H1 (cell line): ENCODE measurements around the gene CXCL10. TPM values are rescaled to one million over a fixed set of nuclear protein-coding genes. Genes with fewer than 3 reads are reported as not detected.

Experiments used
- CTCF ChIA-PET: fragments of 300-600 bp; sonication (Branson Sonifier 250); formaldehyde crosslinking; loops from one replicate; lab custom pipeline; 2021; ENCODE audit not compliant: partially characterized antibody; lab: Charles Lee
- POLR2A ChIA-PET: fragments of 300-600 bp; sonication (Branson Sonifier 250); formaldehyde crosslinking; loops from one replicate; lab custom pipeline; 2021; ENCODE audit warnings: inconsistent platforms; ENCODE audit not compliant: partially characterized antibody; lab: Charles Lee
- DNase-seq, 2 experiments: peaks; one replicate each; pipeline versions ENCODE4 v3.0.0 to v3.0.0-alpha.2; 2010 to 2022; ENCODE audit warnings: low spot score in 2 of 2, low read depth in 1 of 2, mixed read lengths in 1 of 2
- FAIRE-seq: peaks from 2 replicates; lab custom pipeline; 2011; peaks lifted over from hg19 to GRCh38; lab: Jason Lieb, UNC
- H2AFZ ChIP-seq: 2 replicates; pipeline ENCODE4 v1.8.1; 2012; ENCODE audit warnings: low read length, inconsistent platforms
- H2AK5ac ChIP-seq: 2 replicates; pipeline ENCODE4 v1.6.1; 2013; ENCODE audit warnings: low read depth, low read length
- H2BK120ac ChIP-seq: replicated peaks from 2 replicates; pipeline ENCODE3; 2013; ENCODE audit warnings: low read depth, low read length, inconsistent platforms
- H2BK12ac ChIP-seq: 2 replicates; pipeline ENCODE4 v1.6.1; 2013; ENCODE audit warnings: low read depth, low read length
- H2BK15ac ChIP-seq: 2 replicates; pipeline ENCODE4 v1.6.1; 2013; ENCODE audit warnings: low read length
- H2BK20ac ChIP-seq: 2 replicates; pipeline ENCODE4 v1.6.1; 2013; ENCODE audit warnings: low read length
- H2BK5ac ChIP-seq: 2 replicates; pipeline ENCODE4 v1.6.1; 2013; ENCODE audit warnings: low read depth, low read length
- H3K14ac ChIP-seq: 2 replicates; pipeline ENCODE4 v1.6.1; 2013; ENCODE audit warnings: inconsistent platforms; ENCODE audit not compliant: insufficient read length
- H3K18ac ChIP-seq: 2 replicates; pipeline ENCODE4 v1.6.1; 2013; ENCODE audit warnings: low read length; ENCODE audit errors: extremely low read depth
- H3K23ac ChIP-seq: 2 replicates; pipeline ENCODE4 v1.6.1; 2013; ENCODE audit warnings: inconsistent platforms; ENCODE audit not compliant: insufficient read length
- H3K23me2 ChIP-seq: 2 replicates; pipeline ENCODE4 v1.6.1; 2013; ENCODE audit warnings: low read depth, low read length
- H3K27ac ChIP-seq: 2 replicates; pipeline ENCODE4 v1.6.1; 2011; ENCODE audit warnings: low read depth, low read length, inconsistent platforms
- H3K27me3 ChIP-seq, 4 experiments: replicated peaks in 1 of 4; 1 replicate in 1 of 4; 2 replicates in 3 of 4; pipeline versions ENCODE4 v1.6.1 to v1.8.1; 2011 to 2013; ENCODE audit warnings: low read length in 3 of 4, mild to moderate bottlenecking in 3 of 4, inconsistent platforms in 2 of 4, mixed read lengths in 2 of 4, moderate library complexity in 1 of 4; ENCODE audit not compliant: control insufficient read depth in 3 of 4, insufficient read depth in 3 of 4; ENCODE audit errors: extremely low read depth in 1 of 4
- H3K36me3 ChIP-seq, 4 experiments: 2 replicates each; pipeline versions ENCODE4 v1.6.1 to v1.8.1; 2011 to 2013; ENCODE audit warnings: mild to moderate bottlenecking in 4 of 4, low read length in 3 of 4, moderate library complexity in 2 of 4, control low read depth in 1 of 4, inconsistent platforms in 1 of 4; ENCODE audit not compliant: insufficient read depth in 4 of 4, control insufficient read depth in 2 of 4
- H3K4ac ChIP-seq: replicated peaks from 2 replicates; pipeline ENCODE3; 2013; ENCODE audit warnings: low read length, low read depth, mixed read lengths, inconsistent platforms; ENCODE audit not compliant: insufficient read length
- H3K4me1 ChIP-seq, 4 experiments: replicated peaks in 1 of 4; 1 replicate in 1 of 4; 2 replicates in 3 of 4; pipeline versions ENCODE4 v1.6.1 to v1.8.1; 2011 to 2013; ENCODE audit warnings: low read length in 3 of 4, inconsistent platforms in 2 of 4, mixed read lengths in 1 of 4; ENCODE audit not compliant: insufficient read depth in 4 of 4, control insufficient read depth in 3 of 4
- H3K4me2 ChIP-seq, 2 experiments: 2 replicates each; pipeline versions ENCODE4 v1.6.1 to v1.8.1; 2011 to 2013; ENCODE audit warnings: low read depth in 2 of 2, low read length in 2 of 2, control low read depth in 1 of 2, inconsistent platforms in 1 of 2, mild to moderate bottlenecking in 1 of 2; ENCODE audit not compliant: insufficient read depth in 1 of 2
- H3K4me3 ChIP-seq, 4 experiments: fragments of 200-600, 300-600 bp in 1 of 4; sonication (generic), shearing (Covaris generic), sonication (Bioruptor Twin) in 1 of 4; 2 replicates each; pipeline versions ENCODE4 v1.5.1 to v1.8.1; 2011 to 2016; ENCODE audit warnings: low read length in 4 of 4, low read depth in 3 of 4, control low read depth in 2 of 4, inconsistent platforms in 2 of 4, mild to moderate bottlenecking in 2 of 4, mixed read lengths in 1 of 4, moderate library complexity in 1 of 4; ENCODE audit not compliant: insufficient read depth in 2 of 4; ENCODE audit errors: extremely low read depth in 1 of 4
- H3K56ac ChIP-seq: replicated peaks from 2 replicates; pipeline ENCODE3; 2013; ENCODE audit warnings: low read depth, mild to moderate bottlenecking, mixed read lengths, low read length, inconsistent platforms; ENCODE audit not compliant: insufficient read length
- H3K79me1 ChIP-seq: 2 replicates; pipeline ENCODE4 v1.6.1; 2013; ENCODE audit warnings: low read depth, low read length, control low read depth
- H3K79me2 ChIP-seq, 2 experiments: 2 replicates each; pipeline versions ENCODE4 v1.6.1 to v1.8.1; 2012 to 2013; ENCODE audit warnings: low read length in 2 of 2, mild to moderate bottlenecking in 2 of 2, inconsistent platforms in 1 of 2; ENCODE audit not compliant: insufficient read depth in 2 of 2, control insufficient read depth in 1 of 2
- H3K9ac ChIP-seq, 4 experiments: replicated peaks in 1 of 4; 1 replicate in 1 of 4; 2 replicates in 3 of 4; pipeline versions ENCODE4 v1.6.1 to v1.8.1; 2011 to 2013; ENCODE audit warnings: low read depth in 3 of 4, low read length in 3 of 4, control low read depth in 2 of 4, mild to moderate bottlenecking in 2 of 4, moderate library complexity in 2 of 4, inconsistent platforms in 1 of 4; ENCODE audit errors: extremely low read depth in 1 of 4
- H3K9me3 ChIP-seq, 2 experiments: 2 replicates each; pipeline versions ENCODE4 v1.6.1 to v1.8.1; 2012 to 2013; ENCODE audit warnings: mild to moderate bottlenecking in 2 of 2, moderate library complexity in 2 of 2, control low read depth in 1 of 2, inconsistent platforms in 1 of 2, low read depth in 1 of 2, low read length in 1 of 2, mixed read lengths in 1 of 2; ENCODE audit not compliant: insufficient read depth in 2 of 2
- H4K20me1 ChIP-seq, 2 experiments: replicated peaks in 1 of 2; 2 replicates each; pipeline versions ENCODE3 to v1.8.1; 2011 to 2013; ENCODE audit warnings: inconsistent platforms in 2 of 2, low read length in 2 of 2, mild to moderate bottlenecking in 1 of 2; ENCODE audit not compliant: insufficient read depth in 2 of 2, control insufficient read depth in 1 of 2
- H4K5ac ChIP-seq: 2 replicates; pipeline ENCODE4 v1.6.1; 2013; ENCODE audit warnings: low read length, low read depth, mixed read lengths, inconsistent platforms; ENCODE audit not compliant: insufficient read length
- H4K8ac ChIP-seq: 2 replicates; pipeline ENCODE4 v1.8.0; 2013; ENCODE audit warnings: mild to moderate bottlenecking, moderate library complexity, low read length, inconsistent platforms; ENCODE audit not compliant: insufficient read depth; ENCODE audit errors: extremely low read depth
- H4K91ac ChIP-seq: replicated peaks from 2 replicates; pipeline ENCODE3; 2013; ENCODE audit warnings: low read length, mixed read lengths, inconsistent platforms; ENCODE audit not compliant: insufficient read length
- CEBPB ChIP-seq: IDR thresholded peaks from 2 replicates; pipeline ENCODE4 v1.6.1; 2012; ENCODE audit warnings: low read depth, low read length
- POLR2AphosphoS5 ChIP-seq: IDR thresholded peaks from 2 replicates; pipeline ENCODE4 v1.6.1; 2011; ENCODE audit warnings: low read depth, low read length
- WGBS, 2 experiments: shearing (Covaris generic) in 1 of 2; methylation state at CpG; one replicate each; pipeline versions ENCODE4 v1.1.6 to v1.1.7; 2013 to 2015; ENCODE audit warnings: low lambda C conversion rate in 2 of 2, mixed read lengths in 2 of 2, inconsistent platforms in 1 of 2, low coverage in 1 of 2, missing lambda C conversion rate in 1 of 2; ENCODE audit not compliant: insufficient replicate concordance in 2 of 2, insufficient coverage in 1 of 2, insufficient read length in 1 of 2; ENCODE audit errors: extremely low coverage in 1 of 2, missing lambda C conversion rate in 1 of 2; 5-methylcytosine and 5-hydroxymethylcytosine counted together
- polyA plus RNA-seq, 7 experiments: library from polyadenylated mRNA; depleted of rRNA in 3 of 7; stranded (reverse) in 5 of 7; unstranded in 2 of 7; fragments of >200 nt in 5 of 7; fragments of 200-250 nt in 2 of 7; gene quantifications; 1 replicate in 5 of 7; 2 replicates in 1 of 7; 4 replicates in 1 of 7; pipeline versions ENCODE4 v1.2.1 to v1.2.3, GENCODE V29; 2011 to 2013; ENCODE audit warnings: missing spikeins in 2 of 7, mixed read lengths in 2 of 7
- total RNA-seq: library from RNA; stranded (reverse); fragmentation: NEBNext Ultra II Directional; extraction: Animal tissue kit (Norgen Biotek cat#: 25700); gene quantifications from 2 replicates; pipeline ENCODE4 v1.2.1, GENCODE V29; 2021

Gene CXCL10
- total and polyA plus RNA-seq, 2 of the 8 experiments (the other 6 are each of a cell fraction or from before 2014, with no cell fraction given), result not detected

DNA sequence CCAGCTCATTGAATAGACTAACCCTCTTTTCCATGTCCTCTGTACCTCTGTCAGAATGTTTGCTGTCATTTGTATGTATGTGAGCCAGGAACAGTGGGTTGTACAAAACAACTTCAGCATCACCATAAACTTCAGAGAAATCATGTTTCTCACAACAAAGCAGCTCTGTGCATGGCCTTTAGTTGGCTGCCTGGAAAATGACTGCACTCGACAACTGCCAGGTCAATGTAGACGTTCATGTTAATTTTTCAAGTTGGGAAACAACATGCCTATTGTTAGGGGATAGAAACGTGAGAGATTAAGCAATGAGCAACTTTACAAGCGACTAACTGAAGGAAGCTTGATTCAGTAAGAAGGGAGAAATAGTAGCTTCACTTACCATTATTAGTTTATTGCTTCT is 30.4 kb upstream of the CXCL10 start:
- no peak overlapping the region for H4K8ac ChIP-seq
- no peak for FAIRE-seq
- H2AK5ac ChIP-seq, result no peak overlapping the region
- no peak overlapping the region for H3K9ac ChIP-seq
- peak; percentile 79 for TF ChIP-seq CEBPB
- TF ChIP-seq POLR2AphosphoS5, result no peak
- TF ChIP-seq, all 59 proteins: peak for 1
- Histone ChIP-seq H3K18ac (no peak overlapping the region), H2BK120ac (no peak overlapping the region), H3K36me3 (no peaks in the 10 kb centered on the region), H3K4me2 (no peak overlapping the region), H2BK5ac (no peak overlapping the region), H3K23ac (no peak overlapping the region), H3K9me3 (peaks cover 0 to 6% of the 10 kb centered on the region in 2 experiments; a peak in 1 of 4 replicates), H2BK20ac (no peak overlapping the region), H4K91ac (no peak overlapping the region), H2BK12ac (no peak overlapping the region), H4K20me1 (no peaks in the 10 kb centered on the region), H3K4me1 (peaks cover 0 to 13% (median 10%) of the 10 kb centered on the region in 4 experiments; a peak in 4 of 7 replicates), H3K27me3 (no peaks in the 10 kb centered on the region), H3K27ac (no peak overlapping the region), H3K4ac (no peak overlapping the region), H4K5ac (no peak overlapping the region), H3K79me1 (no peaks in the 10 kb centered on the region), H3K14ac (no peak overlapping the region), H3K4me3 (no peak overlapping the region), H2AFZ (peak overlapping the region; percentile 61; the same call in 1 of the 2 replicates), H2BK15ac (no peak overlapping the region), H3K79me2 (no peaks in the 10 kb centered on the region), H3K23me2 (no peaks in the 10 kb centered on the region), H3K56ac (no peak overlapping the region)
- no peak for DNase-seq
- 58% methylated on average over 4 of the region's 4 CpGs; no CpG with 5 or more reads in 1 of the 2 experiments for WGBS, 2 experiments
- ChIA-PET CTCF (interaction anchor here (0.7 to 4.1 kb wide), 12 partner anchors 9 to 202 kb away, joined by 3 to 25 read pairs (median 6); no protein-coding TSS in a partner anchor), POLR2A (no interaction called here)
